Kidney epithelial cell (primary cell): ENCODE data around the gene FAM83B. TPM values are rescaled to one million over a fixed set of nuclear protein-coding genes. Genes with fewer than 3 reads are reported as not detected.
"Not testable (repeated sequence)": the region's sequence is repeated elsewhere in the genome, so short reads cannot be mapped to it uniquely, and the experiment has no call there.

Experiments used
- DNase-seq: peaks from one replicate; pipeline ENCODE4 v3.0.0-alpha.2; 2010; ENCODE audit warnings: low read depth
- H3K27me3 ChIP-seq: 2 replicates; pipeline ENCODE4 v1.6.0; 2011; ENCODE audit warnings: low read length; ENCODE audit not compliant: control insufficient read depth, insufficient read depth
- H3K36me3 ChIP-seq: 2 replicates; pipeline ENCODE4 v1.5.1; 2011; ENCODE audit warnings: low read length; ENCODE audit not compliant: control insufficient read depth, insufficient read depth
- H3K4me3 ChIP-seq: 2 replicates; pipeline ENCODE4 v1.5.1; 2011; ENCODE audit warnings: low read depth, mild to moderate bottlenecking, control low read depth, low read length
- CTCF ChIP-seq: IDR thresholded peaks from 2 replicates; pipeline ENCODE4 v1.5.1; 2011; ENCODE audit warnings: mild to moderate bottlenecking, moderate library complexity, low read length, control low read depth, inconsistent platforms; ENCODE audit not compliant: insufficient read depth, poor library complexity, severe bottlenecking
- total RNA-seq: library from RNA; depleted of rRNA; stranded (reverse); fragments of >200 nt; gene quantifications from 2 replicates; pipeline ENCODE4 v1.2.3, GENCODE V29; 2015

FAM83B gene, protein sequence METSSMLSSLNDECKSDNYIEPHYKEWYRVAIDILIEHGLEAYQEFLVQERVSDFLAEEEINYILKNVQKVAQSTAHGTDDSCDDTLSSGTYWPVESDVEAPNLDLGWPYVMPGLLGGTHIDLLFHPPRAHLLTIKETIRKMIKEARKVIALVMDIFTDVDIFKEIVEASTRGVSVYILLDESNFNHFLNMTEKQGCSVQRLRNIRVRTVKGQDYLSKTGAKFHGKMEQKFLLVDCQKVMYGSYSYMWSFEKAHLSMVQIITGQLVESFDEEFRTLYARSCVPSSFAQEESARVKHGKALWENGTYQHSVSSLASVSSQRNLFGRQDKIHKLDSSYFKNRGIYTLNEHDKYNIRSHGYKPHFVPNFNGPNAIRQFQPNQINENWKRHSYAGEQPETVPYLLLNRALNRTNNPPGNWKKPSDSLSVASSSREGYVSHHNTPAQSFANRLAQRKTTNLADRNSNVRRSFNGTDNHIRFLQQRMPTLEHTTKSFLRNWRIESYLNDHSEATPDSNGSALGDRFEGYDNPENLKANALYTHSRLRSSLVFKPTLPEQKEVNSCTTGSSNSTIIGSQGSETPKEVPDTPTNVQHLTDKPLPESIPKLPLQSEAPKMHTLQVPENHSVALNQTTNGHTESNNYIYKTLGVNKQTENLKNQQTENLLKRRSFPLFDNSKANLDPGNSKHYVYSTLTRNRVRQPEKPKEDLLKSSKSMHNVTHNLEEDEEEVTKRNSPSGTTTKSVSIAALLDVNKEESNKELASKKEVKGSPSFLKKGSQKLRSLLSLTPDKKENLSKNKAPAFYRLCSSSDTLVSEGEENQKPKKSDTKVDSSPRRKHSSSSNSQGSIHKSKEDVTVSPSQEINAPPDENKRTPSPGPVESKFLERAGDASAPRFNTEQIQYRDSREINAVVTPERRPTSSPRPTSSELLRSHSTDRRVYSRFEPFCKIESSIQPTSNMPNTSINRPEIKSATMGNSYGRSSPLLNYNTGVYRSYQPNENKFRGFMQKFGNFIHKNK
- total RNA-seq, result 14.5 and 15.7 TPM in 2 replicates

- H3K27me3 ChIP-seq, result no peaks in the 10 kb centered on the region
- no peak for TF ChIP-seq CTCF
- peak within 1 kb of the TSS; percentile 54 for H3K4me3 ChIP-seq
- no peaks in the 10 kb centered on the region for H3K36me3 ChIP-seq
- DNase-seq, result no peak
These were observed at the start of gene FAM83B for GRCh38 chr6:54846243-54846856. Gene FAM83B (plus strand): TSS chr6:54846771. CDS start chr6:54870247, 23,476 bp downstream.

GRCh38 chr6:54796918-54797317, 49.7 kb upstream of the FAM83B start:
- not testable (repeated sequence) for DNase-seq, H3K27me3 ChIP-seq, H3K36me3 ChIP-seq, H3K4me3 ChIP-seq

GRCh38 chr6:54800050-54800600, 46.4 kb upstream of the FAM83B start:
- no peaks in the 10 kb centered on the region for H3K27me3 ChIP-seq
- H3K36me3 ChIP-seq, result no peaks in the 10 kb centered on the region
- no peak for DNase-seq
- no peak overlapping the region for H3K4me3 ChIP-seq
- TF ChIP-seq CTCF, result no peak

DNA sequence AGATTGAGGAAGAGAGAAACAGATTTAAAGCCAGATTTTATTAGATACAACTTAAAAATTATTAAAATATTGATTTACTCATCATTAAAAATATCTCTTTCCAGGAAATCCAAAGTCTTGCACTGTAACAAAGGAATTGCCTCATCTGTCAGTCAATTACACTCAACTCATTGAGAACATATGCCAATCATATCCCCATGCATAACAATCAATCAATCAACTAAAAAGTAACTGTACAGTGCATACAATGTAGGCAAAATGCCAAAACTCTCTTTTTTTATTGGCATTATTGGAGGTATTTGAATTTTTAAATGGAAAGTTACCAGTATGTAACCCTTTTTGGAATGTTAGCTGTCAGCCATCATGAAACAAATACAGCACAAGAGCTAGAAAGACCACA, 45.3 kb upstream of the FAM83B start:
- Histone ChIP-seq H3K4me3 (no peak overlapping the region), H3K36me3 (no peaks in the 10 kb centered on the region), H3K27me3 (no peaks in the 10 kb centered on the region)
- TF ChIP-seq CTCF, result no peak
- no peak for DNase-seq

DNA sequence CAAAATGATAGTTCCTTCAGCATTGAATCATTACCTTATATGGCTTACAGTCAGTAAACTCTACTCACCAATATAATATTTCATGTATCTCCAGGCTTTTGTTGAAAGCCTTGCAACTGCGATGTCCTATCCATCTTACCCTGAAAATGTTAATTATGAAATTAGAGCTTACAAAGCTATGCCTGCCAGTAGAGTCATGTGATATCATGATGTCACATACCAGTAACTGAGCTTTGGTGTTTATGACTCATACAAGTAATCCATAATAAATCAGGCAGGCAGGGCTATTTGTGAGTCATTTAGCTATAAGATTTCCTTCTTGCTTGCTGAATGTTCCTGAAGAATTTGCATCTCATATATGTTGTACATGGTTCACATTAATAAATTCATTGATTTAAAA, 44.9 kb upstream of the FAM83B start:
- Histone ChIP-seq H3K4me3 (no peak overlapping the region), H3K27me3 (no peaks in the 10 kb centered on the region), H3K36me3 (no peaks in the 10 kb centered on the region)
- DNase-seq, result peak; percentile 71
- no peak for TF ChIP-seq CTCF
